HEK293 (cell line): Measurements from ENCODE around the gene SPRTN.

ENCODE experiments used
- CTCF ChIA-PET: fragments of 350-600 bp; formaldehyde crosslinking; extraction: SDS; loops from one replicate; lab custom pipeline; 2021; ENCODE audit warnings: antibody characterized with exemption; lab: Yijun Ruan, JAX
- POLR2A ChIA-PET: fragments of 300-600 bp; formaldehyde crosslinking; extraction: SDS; loops from one replicate; lab custom pipeline; 2020; ENCODE audit warnings: antibody characterized with exemption, inconsistent platforms; lab: Yijun Ruan, JAX
- H3K27ac ChIP-seq: fragments of 200-500 bp; sonication (Bioruptor generic); 2 replicates; pipeline ENCODE4 v1.5.1; 2014; ENCODE audit warnings: low read depth, low read length, control low read depth, inconsistent platforms; ENCODE audit errors: extremely low read depth
- H3K36me3 ChIP-seq, 2 experiments: fragments of 200-500 bp in 1 of 2; sonication (Bioruptor generic) in 1 of 2; 1 replicate in 1 of 2; 2 replicates in 1 of 2; pipeline ENCODE4 v1.5.1; 2014 to 2017; ENCODE audit warnings: inconsistent platforms in 2 of 2, low read length in 2 of 2; ENCODE audit not compliant: control insufficient read depth in 2 of 2, insufficient read depth in 1 of 2
- H3K4me1 ChIP-seq: fragments of 200-500 bp; sonication (Bioruptor generic); 2 replicates; pipeline ENCODE4 v1.5.1; 2014; ENCODE audit warnings: mild to moderate bottlenecking, low read length, inconsistent platforms; ENCODE audit not compliant: control insufficient read depth, insufficient read depth
- H3K4me3 ChIP-seq: 2 replicates; pipeline ENCODE4 v1.5.1; 2011; ENCODE audit warnings: low read depth, mild to moderate bottlenecking, control low read depth, low read length, moderate library complexity
- H3K9me3 ChIP-seq: fragments of 200-500 bp; sonication (Bioruptor generic); 2 replicates; pipeline ENCODE4 v1.5.1; 2014; ENCODE audit warnings: low read depth, low read length, inconsistent platforms; ENCODE audit not compliant: control insufficient read depth, insufficient read depth
- BCL11B ChIP-seq: fragments of 450-650 bp; formaldehyde crosslinking; IDR thresholded peaks from 2 replicates; pipeline ENCODE4 v1.5.1; 2016; ENCODE audit warnings: low read depth, missing biosample characterization, missing genetic modification characterization
- BCL6B ChIP-seq: fragments of 450-650 bp; formaldehyde crosslinking; IDR thresholded peaks from 2 replicates; pipeline ENCODE4 v1.5.1; 2017; ENCODE audit warnings: missing biosample characterization, missing genetic modification characterization
- MYNN ChIP-seq: fragments of 450-650 bp; formaldehyde crosslinking; IDR thresholded peaks from 2 replicates; pipeline ENCODE4 v1.5.1; 2016; ENCODE audit warnings: missing biosample characterization, missing genetic modification characterization, borderline replicate concordance
- PRDM6 ChIP-seq: fragments of 450-650 bp; formaldehyde crosslinking; IDR thresholded peaks from 2 replicates; pipeline ENCODE4 v1.5.1; 2017; ENCODE audit warnings: missing biosample characterization, missing genetic modification characterization
- SALL2 ChIP-seq: fragments of 450-650 bp; formaldehyde crosslinking; IDR thresholded peaks from 2 replicates; pipeline ENCODE4 v1.5.0; 2017; ENCODE audit warnings: missing biosample characterization, mild to moderate bottlenecking, missing genetic modification characterization, borderline replicate concordance
- ZBTB6 ChIP-seq: fragments of 450-650 bp; formaldehyde crosslinking; IDR thresholded peaks from 2 replicates; pipeline ENCODE4 v1.5.1; 2017; ENCODE audit warnings: missing biosample characterization, missing genetic modification characterization
- ZIC2 ChIP-seq: fragments of 450-650 bp; formaldehyde crosslinking; IDR thresholded peaks from 2 replicates; pipeline ENCODE4 v1.5.1; 2016; ENCODE audit warnings: missing biosample characterization, missing genetic modification characterization
- ZNF157 ChIP-seq: fragments of 450-650 bp; formaldehyde crosslinking; IDR thresholded peaks from 2 replicates; pipeline ENCODE4 v1.5.1; 2016; ENCODE audit warnings: missing biosample characterization, missing genetic modification characterization
- ZNF184 ChIP-seq: fragments of 450-650 bp; IDR thresholded peaks from 2 replicates; pipeline ENCODE4 v1.5.1; 2018; ENCODE audit warnings: missing biosample characterization, mild to moderate bottlenecking, missing genetic modification characterization
- ZNF266 ChIP-seq: fragments of 450-650 bp; formaldehyde crosslinking; IDR thresholded peaks from 2 replicates; pipeline ENCODE4 v1.5.1; 2016; ENCODE audit warnings: missing biosample characterization, missing genetic modification characterization, low read depth
- ZNF292 ChIP-seq: fragments of 450-650 bp; formaldehyde crosslinking; IDR thresholded peaks from 2 replicates; pipeline ENCODE4 v1.5.1; 2016; ENCODE audit warnings: low read depth, missing biosample characterization, missing genetic modification characterization, borderline replicate concordance
- ZNF426 ChIP-seq: fragments of 450-650 bp; formaldehyde crosslinking; IDR thresholded peaks from 2 replicates; pipeline ENCODE4 v1.5.1; 2017; ENCODE audit warnings: missing biosample characterization, missing genetic modification characterization, mild to moderate bottlenecking, inconsistent platforms, moderate library complexity
- ZNF518A ChIP-seq: fragments of 450-650 bp; formaldehyde crosslinking; conservative IDR thresholded peaks from 2 replicates; pipeline ENCODE4 v1.5.1; 2016; ENCODE audit warnings: low read depth, missing biosample characterization, missing genetic modification characterization
- ZNF558 ChIP-seq: fragments of 450-650 bp; formaldehyde crosslinking; IDR thresholded peaks from 2 replicates; pipeline ENCODE4 v1.5.1; 2016; ENCODE audit warnings: missing biosample characterization, missing genetic modification characterization
- ZNF561 ChIP-seq: fragments of 450-650 bp; IDR thresholded peaks from 2 replicates; pipeline ENCODE4 v1.5.1; 2018; ENCODE audit warnings: missing biosample characterization, missing genetic modification characterization, borderline replicate concordance
- ZNF670 ChIP-seq: fragments of 450-650 bp; formaldehyde crosslinking; IDR thresholded peaks from 2 replicates; pipeline ENCODE4 v1.5.1; 2016; ENCODE audit warnings: missing biosample characterization, missing genetic modification characterization, low read depth
- ZNF692 ChIP-seq: fragments of 450-650 bp; formaldehyde crosslinking; IDR thresholded peaks from 2 replicates; pipeline ENCODE4 v1.5.1; 2016; ENCODE audit warnings: missing biosample characterization, missing genetic modification characterization
- ZNF704 ChIP-seq: fragments of 450-650 bp; formaldehyde crosslinking; IDR thresholded peaks from 2 replicates; pipeline ENCODE4 v1.5.1; 2016; ENCODE audit warnings: missing biosample characterization, missing genetic modification characterization
- ZNF830 ChIP-seq: fragments of 450-650 bp; IDR thresholded peaks from 2 replicates; pipeline ENCODE4 v1.5.0; 2018; ENCODE audit warnings: missing biosample characterization, missing genetic modification characterization, low read depth, mild to moderate bottlenecking, moderate library complexity

SPRTN gene

GRCh38 chr1:231355171-231355570, 17.1 kb downstream of the SPRTN start:
- Histone ChIP-seq H3K9me3 (no peaks in the 10 kb centered on the region), H3K4me1 (0 out of 2 replicates have a peak, but pooled peaks cover 3% of the 10 kb centered on the region), H3K27ac (no peak overlapping the region), H3K36me3 (peaks cover 26 to 44% of the 10 kb centered on the region in 2 experiments), H3K4me3 (no peak overlapping the region)
- ChIA-PET POLR2A (interaction anchor here (0.6 to 1.6 kb wide), 2 partner anchors 17 to 63 kb away, joined by 3 to 6 read pairs; partner anchors contain the start of genes EXOC8 and SPRTN), CTCF (interaction anchor here (0.7 to 1.4 kb wide), 4 partner anchors 17 to 235 kb away, joined by 3 to 4 read pairs (median 3); partner anchors contain the start of genes EXOC8 and SPRTN)
- no peak for TF ChIP-seq ZBTB6 (tag by site-specific recombination)
- TF ChIP-seq MYNN: no peak
- TF ChIP-seq ZNF830 (tag by site-specific recombination): no peak
- TF ChIP-seq ZNF692 (tag by site-specific recombination): no peak
- TF ChIP-seq BCL6B (tag by site-specific recombination): no peak
- TF ChIP-seq BCL11B: no peak
- TF ChIP-seq ZNF426: no peak
- TF ChIP-seq ZNF157 (tag by site-specific recombination): no peak
- TF ChIP-seq ZNF292 (tag by site-specific recombination): no peak
- TF ChIP-seq ZNF558 (tag by site-specific recombination): no peak
- TF ChIP-seq ZIC2 (tag by site-specific recombination): no peak
- no peak for TF ChIP-seq ZNF518A (tag by site-specific recombination)
- TF ChIP-seq SALL2 (tag by site-specific recombination): no peak
- TF ChIP-seq ZNF266: no peak
- no peak for TF ChIP-seq ZNF184 (tag by site-specific recombination)

- H3K36me3 ChIP-seq: peaks cover 9 to 30% of the 10 kb centered on the region in 2 experiments
- H3K4me1 ChIP-seq: 0 out of 2 replicates have a peak, but pooled peaks cover 3% of the 10 kb centered on the region
- TF ChIP-seq ZIC2 (tag by site-specific recombination): no peak
- TF ChIP-seq ZNF704 (tag by site-specific recombination): no peak
- no peak for TF ChIP-seq ZNF561 (tag by site-specific recombination)
- peak; percentile 97 for TF ChIP-seq ZNF558 (tag by site-specific recombination)
- no peak for TF ChIP-seq ZNF670
- TF ChIP-seq PRDM6 (tag by site-specific recombination): no peak
- H3K4me3 ChIP-seq: no peak overlapping the region
- ChIA-PET POLR2A (interaction anchor here (0.6 to 1.0 kb wide), 4 partner anchors 17 to 217 kb away, joined by 3 to 10 read pairs (median 4); partner anchors contain the start of genes EXOC8 and SPRTN), CTCF (interaction anchor here (0.5 to 7.1 kb wide), 51 partner anchors 7 to 1880 kb away, joined by 3 to 87 read pairs (median 5); partner anchors contain the start of genes EXOC8 and SPRTN)
- no peaks in the 10 kb centered on the region for H3K9me3 ChIP-seq
- H3K27ac ChIP-seq: no peak overlapping the region
Observed at GRCh38 chr1:231357187-231357772, 19.2 kb downstream of the SPRTN start.
